Cardiac ventricle fibroblast (primary cell): Measurements from ENCODE around the gene ZNF688. TPM values are rescaled to one million over a fixed set of nuclear protein-coding genes. Genes with fewer than 3 reads are reported as not detected.

Experiments
- total RNA-seq: library from RNA; depleted of rRNA; stranded (reverse); fragments of >200 nt; gene quantifications from 2 replicates; pipeline ENCODE4 v1.2.3, GENCODE V29; 2015

The ZNF688 gene
- total RNA-seq: 10.4 and 11.6 TPM in 2 replicates

GRCh38 chr16:30571445-30572322, at the start of gene ZNF688:
ZNF688 (minus strand) TSS chr16:30571714; CDS start chr16:30571629, 85 bp downstream.

GRCh38 chr16:30609926-30610839, 38.7 kb upstream of the ZNF688 start, which contains the start of gene ZNF689:
ZNF689 (minus strand) TSS chr16:30610389; CDS start chr16:30610041, 348 bp downstream.

GRCh38 chr16:30585400-30586191, 14.1 kb upstream of the ZNF688 start, which contains the start of gene ZNF785:
ZNF785 (minus strand) TSS chr16:30585697; CDS start chr16:30585611, 86 bp downstream.

GRCh38 chr16:30557957-30558788, 13.3 kb downstream of the ZNF688 start, which contains the start of gene ZNF764:
ZNF764 (minus strand) TSS chr16:30558374; CDS start chr16:30558182, 192 bp downstream.

GRCh38 chr16:30534368-30535105, 37.0 kb downstream of the ZNF688 start, which contains the start of gene ZNF747:
ZNF747 (minus strand) TSS chr16:30534858; CDS start chr16:30534679, 179 bp downstream.

GRCh38 chr16:30526137-30526822, 45.2 kb downstream of the ZNF688 start, which contains the start of gene ZNF768:
ZNF768 (minus strand) TSS chr16:30526566; CDS start chr16:30526413, 153 bp downstream.

Other genes starting within 250 kb of the ZNF688 start
- gene CD2BP2, start 216.4 kb downstream of the ZNF688 start, total RNA-seq: 31.3 and 43.4 TPM in 2 replicates
- gene TBC1D10B, start 201.2 kb downstream of the ZNF688 start, total RNA-seq: 33.1 and 39.3 TPM in 2 replicates
- not detected in 2 replicates for gene MYL11, start 196.9 kb downstream of the ZNF688 start, total RNA-seq
- gene SEPTIN1, start 189.2 kb downstream of the ZNF688 start, total RNA-seq: 0.50 TPM in 1 of 2 replicates, not detected in the other
- 2.4 and 3.5 TPM in 2 replicates for gene ZNF48, start 176.3 kb downstream of the ZNF688 start, total RNA-seq
- 28.0 and 32.5 TPM in 2 replicates for gene ZNF771, start 164.1 kb downstream of the ZNF688 start, total RNA-seq
- gene DCTPP1, start 141.7 kb downstream of the ZNF688 start, total RNA-seq: 12.6 and 16.9 TPM in 2 replicates
- 23.2 and 25.8 TPM in 2 replicates for gene SEPHS2, start 125.8 kb downstream of the ZNF688 start, total RNA-seq
- gene ITGAL, start 99.0 kb downstream of the ZNF688 start, total RNA-seq: not detected in 2 replicates
- 15.4 and 18.7 TPM in 2 replicates for gene ZNF768, start 45.1 kb downstream of the ZNF688 start, total RNA-seq
- gene ZNF747, start 36.9 kb downstream of the ZNF688 start, total RNA-seq: 7.8 and 10.0 TPM in 2 replicates
- 7.9 and 8.9 TPM in 2 replicates for gene ZNF764, start 13.3 kb downstream of the ZNF688 start, total RNA-seq
- gene ZNF785, start 14.0 kb upstream of the ZNF688 start, total RNA-seq: 6.8 and 18.9 TPM in 2 replicates
- 7.1 and 9.8 TPM in 2 replicates for gene ZNF689, start 38.7 kb upstream of the ZNF688 start, total RNA-seq
- 16.0 and 24.8 TPM in 2 replicates for gene PRR14, start 79.2 kb upstream of the ZNF688 start, total RNA-seq
- gene FBRS, start 86.7 kb upstream of the ZNF688 start, total RNA-seq: 25.1 and 30.0 TPM in 2 replicates
- gene SRCAP, start 127.5 kb upstream of the ZNF688 start, total RNA-seq: 21.4 and 34.3 TPM in 2 replicates
- 13.2 and 17.8 TPM in 2 replicates for gene PHKG2, start 176.7 kb upstream of the ZNF688 start, total RNA-seq
- 0.62 and 0.93 TPM in 2 replicates for gene CFAP119, start 190.3 kb upstream of the ZNF688 start, total RNA-seq
- 68.0 and 87.4 TPM in 2 replicates for gene RNF40, start 190.6 kb upstream of the ZNF688 start, total RNA-seq
- gene ZNF629, start 215.5 kb upstream of the ZNF688 start, total RNA-seq: 11.7 and 15.0 TPM in 2 replicates